Activated CD4-positive, alpha-beta T cell treated with anti-CD3 and anti-CD28 coated beads for 36 hours (primary cell): ENCODE data around the gene VEPH1. TPM values are rescaled to one million over a fixed set of nuclear protein-coding genes. Genes with fewer than 3 reads are reported as not detected.

ENCODE experiments used
- ATAC-seq: fragments of 200-7000 bp; cut with Tn5 transposase; one replicate; pipeline ENCODE4 v1.10.0; 2021; ENCODE audit warnings: mild to moderate bottlenecking, moderate library complexity
- CTCF ChIA-PET: fragments of 350-600 bp; sonication (Branson Sonifier 250); formaldehyde crosslinking; loops from one replicate; lab custom pipeline; 2021; ENCODE audit warnings: antibody characterized with exemption; lab: Charles Lee
- POLR2A ChIA-PET: fragments of 350-600 bp; sonication (Branson Sonifier 250); formaldehyde crosslinking; loops from one replicate; lab custom pipeline; 2021; ENCODE audit warnings: antibody characterized with exemption, inconsistent platforms; lab: Charles Lee
- DNase-seq: peaks from one replicate; pipeline ENCODE4 v3.0.0-alpha.2; 2020
- H3K27ac Mint-ChIP-seq: one replicate; pipeline ENCODE4 v1.8.0; 2021; ENCODE audit warnings: mixed read lengths
- H3K27me3 Mint-ChIP-seq: one replicate; pipeline ENCODE4 v1.8.0; 2021; ENCODE audit warnings: mixed read lengths
- H3K36me3 Mint-ChIP-seq: one replicate; pipeline ENCODE4 v1.8.0; 2021; ENCODE audit warnings: low read depth, mixed read lengths
- H3K4me1 Mint-ChIP-seq: one replicate; pipeline ENCODE4 v1.8.0; 2021; ENCODE audit warnings: mixed read lengths
- H3K4me3 Mint-ChIP-seq: one replicate; pipeline ENCODE4 v1.8.0; 2021; ENCODE audit warnings: mild to moderate bottlenecking, moderate library complexity, mixed read lengths
- H3K9me3 Mint-ChIP-seq: one replicate; pipeline ENCODE4 v1.8.0; 2021; ENCODE audit warnings: low read depth, mixed read lengths
- intact Hi-C, 2 experiments: fragments of 100-400 bp; cut with DNase I in 1 of 2; cut with micrococcal nuclease in 1 of 2; formaldehyde crosslinking; loops; one replicate each; pipeline versions ENCODE4 v1.14.2 to v1.15.1; 2022 to 2024; cut with DNase I, micrococcal nuclease
- total RNA-seq, 2 experiments: library from RNA; stranded (reverse); gene quantifications; one replicate each; pipeline ENCODE4 v1.2.3, GENCODE V29; 2021

Gene VEPH1
- total RNA-seq, 2 experiments from 2014 or later, result not detected

DNA sequence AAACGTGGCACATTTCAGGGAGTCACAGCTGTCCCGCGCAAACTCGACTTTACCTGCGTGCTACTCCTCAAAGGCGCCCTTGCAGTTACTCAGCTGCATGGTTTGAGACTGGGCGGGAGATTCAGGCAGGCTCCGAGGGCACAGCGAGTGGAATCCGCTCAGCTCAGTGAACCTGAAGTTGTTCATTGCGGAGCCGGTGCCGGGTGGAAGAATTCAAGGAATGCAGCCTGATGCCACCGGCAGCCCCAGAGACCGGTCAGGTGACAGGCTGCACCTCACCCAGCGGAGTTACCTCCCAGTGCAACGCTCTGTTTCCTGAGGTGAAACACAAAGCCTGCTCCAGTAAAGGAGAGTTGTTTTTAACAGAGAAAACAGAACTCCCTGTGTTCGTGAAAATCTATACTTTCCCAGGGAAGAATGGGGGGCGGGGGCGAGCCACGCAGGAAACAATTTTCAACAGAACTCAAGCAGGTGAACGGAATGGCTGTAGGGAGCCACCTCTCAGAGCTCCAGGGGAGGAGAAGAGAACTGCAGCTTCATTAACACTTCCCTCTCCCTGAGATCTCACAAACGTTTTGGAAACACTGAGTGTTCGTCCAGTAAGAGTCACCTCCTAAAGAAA lies 3.8 kb downstream of the VEPH1 start:
- H3K27ac Mint-ChIP-seq, result no peak overlapping the region
- H3K4me1 Mint-ChIP-seq, result peaks cover 6% of the 10 kb centered on the region
- ATAC-seq (peak; percentile 53), DNase-seq (peak; percentile 28)
- no peaks in the 10 kb centered on the region for H3K9me3 Mint-ChIP-seq
- POLR2A ChIA-PET, result interaction anchor here (0.7 kb wide), 1 partner anchor 1089 kb away, joined by 4 read pairs; no protein-coding TSS in a partner anchor
- no peak overlapping the region for H3K4me3 Mint-ChIP-seq
- CTCF ChIA-PET, result interaction anchor here (0.7 to 1.9 kb wide), 3 partner anchors 73 to 1348 kb away, joined by 3 to 6 read pairs (median 3); no protein-coding TSS in a partner anchor
- peaks cover 27% of the 10 kb centered on the region for H3K27me3 Mint-ChIP-seq
- intact Hi-C loops, result loop anchor here in 1 of 2 experiments (10.0 kb wide), 1 partner anchor 295 kb away; no protein-coding TSS in a partner anchor
- H3K36me3 Mint-ChIP-seq, result no peaks in the 10 kb centered on the region

DNA sequence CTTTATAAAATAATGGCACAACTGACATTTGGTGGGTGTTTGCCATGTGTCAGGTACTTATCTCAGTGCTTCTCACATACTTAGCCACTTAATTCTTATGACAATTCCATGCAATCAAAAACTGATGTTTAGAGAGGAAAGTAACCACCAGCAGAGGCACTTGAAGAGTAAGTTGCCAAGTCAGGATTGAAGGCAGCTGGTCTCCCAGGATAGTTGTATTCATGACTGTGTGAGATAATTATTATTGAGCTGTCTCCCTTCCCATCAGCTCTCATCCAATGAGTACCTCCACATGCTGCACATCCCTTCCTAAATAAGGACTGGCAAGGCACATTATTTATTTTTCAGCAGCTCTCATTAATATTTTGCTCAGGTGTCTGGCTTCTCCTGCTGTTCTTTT lies 4.8 kb downstream of the VEPH1 start:
- Mint-ChIP-seq H3K4me1 (peaks cover 6% of the 10 kb centered on the region), H3K4me3 (no peak overlapping the region), H3K27ac (no peak overlapping the region), H3K36me3 (no peaks in the 10 kb centered on the region), H3K27me3 (peaks cover 29% of the 10 kb centered on the region), H3K9me3 (no peaks in the 10 kb centered on the region)
- ATAC-seq, result no peak
- intact Hi-C loops, result loop anchor here in 1 of 2 experiments (10.0 kb wide), 1 partner anchor 294 kb away; no protein-coding TSS in a partner anchor
- POLR2A ChIA-PET, result no interaction called here
- CTCF ChIA-PET, result interaction anchor here (0.8 to 1.9 kb wide), 3 partner anchors 25 to 74 kb away, joined by 3 to 6 read pairs (median 3); no protein-coding TSS in a partner anchor
- DNase-seq, result no peak

DNA sequence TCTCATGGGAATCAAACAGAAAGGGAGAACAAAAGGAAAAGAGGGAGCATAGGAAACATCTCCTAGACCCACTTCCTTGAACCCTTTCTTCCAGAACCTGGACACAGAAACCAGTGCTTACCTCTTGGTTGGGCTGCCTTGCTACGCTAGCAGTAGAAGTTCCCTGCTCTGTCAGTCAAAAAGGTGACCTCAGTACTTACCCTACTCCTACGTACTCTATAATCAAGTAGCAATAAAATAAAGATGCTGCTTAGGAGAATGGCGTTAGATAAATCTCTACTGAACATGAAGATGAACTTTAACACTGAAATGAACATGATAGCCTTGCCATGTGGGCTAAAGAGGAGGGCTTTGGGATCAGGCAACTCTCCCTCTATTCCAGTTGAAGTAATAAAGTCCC lies 7.4 kb downstream of the VEPH1 start:
- peaks cover 6% of the 10 kb centered on the region for H3K4me1 Mint-ChIP-seq
- ATAC-seq, result no peak

DNA sequence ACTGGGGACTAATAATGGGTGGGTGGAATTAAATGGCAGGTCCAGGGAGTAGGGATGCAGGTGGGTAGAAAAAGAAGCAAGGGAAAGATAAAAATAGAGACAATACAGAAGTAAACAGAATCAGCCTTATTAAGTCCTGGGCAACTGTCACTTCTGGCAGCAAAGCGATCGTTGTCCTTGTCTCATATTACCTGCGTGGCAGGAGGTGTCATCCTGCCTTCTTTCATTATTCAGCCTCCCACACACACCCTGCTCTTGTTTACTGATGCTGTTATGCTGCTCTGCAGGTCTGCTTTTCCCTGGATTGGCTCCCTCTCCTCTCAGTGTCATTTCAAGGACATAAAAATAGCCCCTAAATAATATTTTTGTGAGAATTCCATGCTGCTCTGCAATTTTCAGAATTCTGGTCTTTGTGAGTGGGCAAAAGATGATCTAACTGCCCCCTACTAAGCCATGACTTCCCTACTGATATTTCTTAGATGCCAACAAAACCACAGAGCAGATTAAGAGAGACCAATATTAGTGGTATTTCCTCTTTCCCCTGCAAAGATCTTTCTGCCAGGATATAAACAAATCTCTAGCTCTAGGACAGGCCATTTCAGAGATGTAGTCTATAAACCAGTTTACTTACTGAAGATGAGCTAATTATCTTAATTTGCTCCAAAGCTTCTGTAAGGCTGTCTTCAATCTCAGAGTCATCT lies 8.5 kb downstream of the VEPH1 start:
- no peak for DNase-seq
- Mint-ChIP-seq H3K4me3 (no peak overlapping the region), H3K27me3 (peaks cover 24% of the 10 kb centered on the region), H3K4me1 (peaks cover 5% of the 10 kb centered on the region), H3K9me3 (no peaks in the 10 kb centered on the region), H3K36me3 (no peaks in the 10 kb centered on the region), H3K27ac (no peak overlapping the region)
- CTCF ChIA-PET, result no interaction called here
- POLR2A ChIA-PET, result no interaction called here
- ATAC-seq, result no peak
- intact Hi-C loops, result loop anchor here (5.0 to 10.0 kb wide), 2 partner anchors 290 to 292 kb away; no protein-coding TSS in a partner anchor

More for the DNA sequence above, 7.4 kb downstream of the VEPH1 start:
- no peak overlapping the region for H3K27ac Mint-ChIP-seq
- DNase-seq, result no peak
- CTCF ChIA-PET, result interaction anchor here (0.9 kb wide), 1 partner anchor 292 kb away, joined by 3 read pairs; no protein-coding TSS in a partner anchor
- no peaks in the 10 kb centered on the region for H3K36me3 Mint-ChIP-seq
- intact Hi-C loops, result loop anchor here in 1 of 2 experiments (10.0 kb wide), 1 partner anchor 291 kb away; no protein-coding TSS in a partner anchor
- no peaks in the 10 kb centered on the region for H3K9me3 Mint-ChIP-seq
- no peak overlapping the region for H3K4me3 Mint-ChIP-seq
- POLR2A ChIA-PET, result no interaction called here
- peaks cover 27% of the 10 kb centered on the region for H3K27me3 Mint-ChIP-seq

DNA sequence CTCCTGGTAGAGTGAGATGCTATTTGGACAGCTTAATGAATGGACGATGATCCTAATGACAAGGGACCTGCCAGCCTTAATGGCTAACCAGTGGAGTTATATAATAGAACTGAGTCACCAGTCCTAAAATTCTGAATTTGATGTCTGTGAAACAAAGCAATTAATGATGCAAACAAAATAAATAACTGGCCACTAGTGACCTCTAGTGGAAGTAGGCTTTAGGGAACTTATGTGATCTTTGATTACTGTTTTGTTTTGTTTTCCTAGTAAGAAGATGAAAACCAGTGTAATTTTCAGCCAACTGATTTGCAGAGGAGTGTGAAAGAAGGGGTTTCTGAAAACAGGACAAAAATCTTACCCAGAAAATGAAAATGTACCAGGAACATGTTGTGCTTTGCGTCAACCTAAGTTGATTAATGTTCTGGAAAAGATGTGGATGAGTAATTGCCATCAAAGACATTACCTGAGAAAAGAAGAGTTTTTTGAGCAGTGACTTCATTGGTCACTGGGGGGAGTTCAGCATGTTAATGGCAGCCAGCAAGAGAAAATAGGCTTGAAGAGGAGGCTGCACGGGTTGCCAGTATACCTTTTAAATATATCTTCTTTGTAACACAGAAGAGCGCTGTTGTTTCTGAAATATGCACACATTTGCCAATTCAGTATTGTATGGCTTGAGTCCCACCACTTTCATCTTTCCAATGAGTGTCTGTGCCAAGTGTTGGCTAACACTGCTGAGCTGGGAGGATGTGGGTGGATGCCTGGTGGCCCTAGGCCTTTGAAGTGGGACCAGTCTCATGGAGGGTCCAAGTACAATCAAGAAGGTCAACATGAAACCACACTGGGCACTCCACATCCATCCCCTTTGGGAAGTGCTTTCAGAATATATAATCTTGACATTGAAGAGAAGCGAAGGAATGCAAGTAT lies 9.3 kb downstream of the VEPH1 start:
- Mint-ChIP-seq H3K36me3 (no peaks in the 10 kb centered on the region), H3K9me3 (no peaks in the 10 kb centered on the region), H3K4me3 (no peak overlapping the region), H3K27ac (no peak overlapping the region), H3K27me3 (peaks cover 26% of the 10 kb centered on the region), H3K4me1 (no peaks in the 10 kb centered on the region)
- DNase-seq, result no peak
- ChIA-PET POLR2A (no interaction called here), CTCF (interaction anchor here (1.1 to 1.7 kb wide), 3 partner anchors 14 to 113 kb away, joined by 3 to 6 read pairs (median 4); no protein-coding TSS in a partner anchor)
- no peak for ATAC-seq
- intact Hi-C loops, result loop anchor here (5.0 to 10.0 kb wide), 2 partner anchors 289 to 292 kb away; no protein-coding TSS in a partner anchor

DNA sequence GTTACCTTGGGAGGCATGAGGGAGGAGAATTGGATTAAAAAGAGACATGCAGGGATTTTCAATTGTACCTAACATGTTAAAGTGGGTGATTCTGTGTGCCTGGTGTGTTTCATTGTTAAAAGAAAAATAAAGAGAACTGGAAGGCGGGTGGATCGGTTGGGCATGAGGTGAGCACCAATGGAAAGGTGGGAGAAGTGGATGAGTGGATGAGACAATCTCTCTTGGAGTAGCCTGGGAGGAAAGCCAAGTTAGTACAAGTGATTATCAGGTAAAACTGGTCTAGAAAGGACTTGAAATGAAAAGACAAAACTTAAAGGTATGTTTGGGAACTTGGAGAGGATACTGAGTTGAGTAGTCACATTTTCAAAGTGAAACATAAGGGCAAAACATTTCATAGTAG lies 12.1 kb downstream of the VEPH1 start:
- Mint-ChIP-seq H3K4me3 (no peak overlapping the region), H3K9me3 (no peaks in the 10 kb centered on the region), H3K27me3 (peaks cover 20% of the 10 kb centered on the region), H3K36me3 (no peaks in the 10 kb centered on the region), H3K27ac (no peak overlapping the region), H3K4me1 (no peaks in the 10 kb centered on the region)
- DNase-seq (no peak), ATAC-seq (no peak)
- ChIA-PET POLR2A (no interaction called here), CTCF (no interaction called here)
- intact Hi-C loops, result loop anchor here (5.0 to 10.0 kb wide), 2 partner anchors 286 to 289 kb away; no protein-coding TSS in a partner anchor

DNA sequence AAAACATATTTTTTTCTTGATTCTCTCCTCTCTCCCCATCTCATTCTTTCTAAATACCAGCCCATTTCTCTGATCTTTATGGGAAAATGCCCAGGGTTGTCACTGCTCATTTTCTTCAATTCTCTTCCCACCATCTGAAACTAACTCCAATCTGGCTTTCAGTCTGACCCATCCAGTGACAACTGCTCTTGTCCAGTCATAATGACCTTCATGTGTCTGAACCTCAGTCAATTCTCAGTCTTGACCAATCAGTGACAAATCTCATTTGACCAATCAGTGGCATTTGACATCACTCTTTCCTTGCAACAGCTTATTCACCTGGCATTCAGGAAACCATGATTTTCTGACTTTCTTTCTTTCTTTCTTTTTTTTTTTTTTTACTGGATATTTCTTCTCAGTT lies 15.1 kb downstream of the VEPH1 start:
- intact Hi-C loops, result no loop called here
- Mint-ChIP-seq H3K27me3 (peaks cover 16% of the 10 kb centered on the region), H3K4me1 (no peaks in the 10 kb centered on the region), H3K36me3 (no peaks in the 10 kb centered on the region), H3K4me3 (no peak overlapping the region), H3K27ac (no peak overlapping the region), H3K9me3 (no peaks in the 10 kb centered on the region)
- CTCF ChIA-PET, result no interaction called here
- DNase-seq (no peak), ATAC-seq (no peak)
- POLR2A ChIA-PET, result no interaction called here

DNA sequence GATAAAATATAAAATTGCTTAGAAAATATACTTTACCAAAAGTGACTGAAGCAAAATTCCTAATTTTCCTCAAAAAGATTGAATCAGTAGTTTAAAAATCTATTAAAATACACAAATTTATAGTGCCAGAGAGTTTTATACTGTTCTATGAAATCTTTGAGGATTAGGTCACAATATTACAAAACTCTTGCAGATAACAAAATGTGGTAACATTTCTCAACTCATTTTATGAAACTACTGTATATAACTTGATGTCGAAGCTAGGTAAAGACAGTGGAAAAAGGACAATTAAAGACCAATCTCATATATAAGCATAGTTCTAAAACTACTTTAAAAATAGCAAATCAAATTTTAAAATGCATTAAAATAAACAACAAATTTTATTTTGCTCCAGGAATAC lies 15.9 kb downstream of the VEPH1 start:
- Mint-ChIP-seq H3K27me3 (peaks cover 18% of the 10 kb centered on the region), H3K36me3 (no peaks in the 10 kb centered on the region), H3K4me1 (no peaks in the 10 kb centered on the region), H3K27ac (no peak overlapping the region), H3K9me3 (no peaks in the 10 kb centered on the region), H3K4me3 (no peak overlapping the region)
- ATAC-seq, result no peak
- intact Hi-C loops, result no loop called here
- no peak for DNase-seq
- CTCF ChIA-PET, result no interaction called here
- POLR2A ChIA-PET, result no interaction called here

DNA sequence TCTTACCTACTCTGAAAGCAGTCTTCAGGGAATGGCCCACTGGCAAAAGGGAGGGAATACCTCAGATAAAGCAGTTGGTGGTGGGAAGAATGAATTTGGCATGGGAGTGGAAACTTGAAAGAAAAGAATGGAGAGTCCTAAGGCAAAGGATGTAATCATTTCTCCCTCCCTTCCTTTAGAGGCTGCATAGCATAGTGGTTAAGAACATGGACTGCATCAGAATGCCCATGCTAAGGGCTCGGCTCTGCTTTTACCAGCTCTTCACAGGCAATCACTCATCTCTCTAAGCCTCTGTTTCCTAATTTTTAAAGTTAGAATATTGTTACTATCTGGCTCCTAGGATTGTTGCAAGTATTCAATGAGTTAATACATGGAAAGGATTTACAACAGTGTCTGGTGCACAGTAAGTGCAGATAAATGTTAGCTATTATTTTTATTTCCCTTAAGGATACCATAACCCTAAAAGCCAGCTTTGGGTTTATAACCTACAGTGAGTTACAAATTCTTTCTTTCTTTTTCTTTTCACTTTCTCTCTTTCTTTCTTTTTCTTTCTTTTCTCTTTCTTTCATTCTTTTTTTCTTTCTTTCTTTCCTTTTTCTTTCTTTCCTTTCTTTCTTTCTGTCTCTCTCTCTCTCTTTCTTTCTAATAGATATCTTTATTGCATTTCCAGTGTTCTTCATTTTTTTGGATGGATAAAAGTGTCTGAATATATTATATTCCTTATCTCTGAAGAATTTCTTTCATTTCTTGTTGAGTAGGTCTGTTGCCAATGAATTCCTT lies 23.6 kb downstream of the VEPH1 start:
- Mint-ChIP-seq H3K27me3 (peaks cover 10% of the 10 kb centered on the region), H3K27ac (no peak overlapping the region), H3K36me3 (no peaks in the 10 kb centered on the region), H3K4me1 (no peaks in the 10 kb centered on the region), H3K4me3 (no peak overlapping the region), H3K9me3 (no peaks in the 10 kb centered on the region)
- ChIA-PET CTCF (interaction anchor here (1.2 kb wide), 1 partner anchor 13 kb away, joined by 3 read pairs; no protein-coding TSS in a partner anchor), POLR2A (no interaction called here)
- no peak for ATAC-seq
- intact Hi-C loops, result no loop called here
- DNase-seq, result no peak

DNA sequence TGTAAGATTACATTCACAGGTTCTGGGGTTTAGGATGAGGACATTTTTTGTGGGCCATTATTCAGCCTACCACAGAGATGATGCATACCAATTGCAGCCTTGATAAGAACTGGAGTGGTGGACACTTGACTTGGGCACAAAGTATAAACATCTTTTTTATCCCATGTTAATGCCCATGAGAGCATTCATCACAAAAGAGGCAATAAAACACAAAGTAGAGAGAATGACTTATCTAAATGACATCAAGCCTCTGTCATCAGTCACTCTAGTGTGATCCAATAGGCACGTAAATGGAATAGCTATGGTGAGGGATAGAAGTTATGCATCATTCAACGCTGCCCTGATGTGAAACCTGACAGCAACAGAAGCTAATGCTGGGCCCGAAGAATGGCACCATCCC lies 25.8 kb downstream of the VEPH1 start:
- Mint-ChIP-seq H3K27ac (no peak overlapping the region), H3K36me3 (no peaks in the 10 kb centered on the region), H3K4me1 (no peaks in the 10 kb centered on the region), H3K9me3 (no peaks in the 10 kb centered on the region), H3K27me3 (peaks cover 7% of the 10 kb centered on the region), H3K4me3 (no peak overlapping the region)
- ChIA-PET POLR2A (no interaction called here), CTCF (no interaction called here)
- DNase-seq (no peak), ATAC-seq (no peak)
- intact Hi-C loops, result no loop called here
